OCI-M1 (cell line): ENCODE measurements around the gene PLS3.
A peak's percentile ranks its signal among the peaks of the same experiment; 100 is the strongest.
"Not testable (repeated sequence)": the region's sequence is repeated elsewhere in the genome, so short reads cannot be mapped to it uniquely, and the experiment has no call there.

Experiments
- DNase-seq: peaks from one replicate; lab custom pipeline; 2025; lab: John Stamatoyannopoulos, UW

Gene PLS3

DNA sequence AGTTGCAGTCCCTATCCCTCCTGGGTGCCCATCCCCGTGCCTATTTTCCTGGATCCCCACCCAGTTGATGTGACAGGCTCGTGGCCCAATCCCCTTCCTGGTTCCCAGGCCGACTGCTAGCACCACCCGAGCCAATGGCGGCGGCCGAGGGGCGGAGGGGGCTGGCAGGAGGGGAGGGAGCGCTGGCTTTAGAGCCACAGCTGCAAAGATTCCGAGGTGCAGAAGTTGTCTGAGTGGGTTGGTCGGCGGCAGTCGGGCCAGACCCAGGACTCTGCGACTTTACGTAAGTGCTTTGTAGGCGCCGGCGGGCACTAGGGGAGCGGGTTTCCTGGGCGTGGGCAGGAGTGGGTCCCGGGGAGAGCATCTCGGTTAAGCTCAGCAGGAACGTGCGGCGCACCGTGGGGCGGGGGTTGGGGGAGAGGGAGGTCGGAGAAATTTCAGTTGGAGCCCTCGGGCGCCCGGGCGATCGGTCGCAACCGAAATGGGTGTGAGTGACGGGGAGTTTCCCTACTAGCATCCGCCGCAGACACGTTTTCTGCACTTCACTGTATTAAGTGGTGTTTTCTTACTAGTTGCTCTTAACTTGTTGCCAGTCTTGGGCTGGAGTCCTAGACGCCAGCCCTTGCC is at the start of gene PLS3:
PLS3 (plus strand) TSS at position 197 of the 627 bp plus-strand sequence. CDS start 49,077 bp downstream, outside the sequence.
- peak; percentile 76 for DNase-seq

- no peak for DNase-seq
Observed at GRCh38 chrX:115518113-115518512, 42.9 kb upstream of the PLS3 start.

- no peak for DNase-seq
Observed at GRCh38 chrX:115521741-115522140, 39.2 kb upstream of the PLS3 start.

- no peak for DNase-seq
Observed at GRCh38 chrX:115522952-115523351, 38.0 kb upstream of the PLS3 start.

DNA sequence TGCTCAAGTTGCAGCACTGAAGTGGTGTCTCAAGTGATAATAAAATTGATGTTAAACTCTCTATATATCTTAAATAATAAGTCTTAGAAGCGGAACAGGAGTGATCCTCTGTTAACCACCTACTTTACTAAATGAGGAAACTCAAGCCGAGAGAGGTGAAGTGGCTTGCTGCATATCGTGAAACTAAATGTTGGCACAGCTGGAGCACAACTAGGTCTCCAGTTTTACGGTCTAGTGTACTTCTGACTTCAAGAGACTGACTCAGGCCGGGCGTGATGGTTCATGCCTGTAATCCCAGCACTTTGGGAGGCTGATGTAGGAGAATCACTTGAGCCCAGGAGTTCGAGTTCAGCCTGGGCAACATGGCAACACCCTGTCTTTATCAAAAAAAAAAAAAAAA is 35.5 kb upstream of the PLS3 start:
- DNase-seq: no peak

GRCh38 chrX:115531818-115532403 is 29.1 kb upstream of the PLS3 start:
- no peak for DNase-seq

- no peak for DNase-seq
Observed at GRCh38 chrX:115533485-115533884, 27.5 kb upstream of the PLS3 start.

DNA sequence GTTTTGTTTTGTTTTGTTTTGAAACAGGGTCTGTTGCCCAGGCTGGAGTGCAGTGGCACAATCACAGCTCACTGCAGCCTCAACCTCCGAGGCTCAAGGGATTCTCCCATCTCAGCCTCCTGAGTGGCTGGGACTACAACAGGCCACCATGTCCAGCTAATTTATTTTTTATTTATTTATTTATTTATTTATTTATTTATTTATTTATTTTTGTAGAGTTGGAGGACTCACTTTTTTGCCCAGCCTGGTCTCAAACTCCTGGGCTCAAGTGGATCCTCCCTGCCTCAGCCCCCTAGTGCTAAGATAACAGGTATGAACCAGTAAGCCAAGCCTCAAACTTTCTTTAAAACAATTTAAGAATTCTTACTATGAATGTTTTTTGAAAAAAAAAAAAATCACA is 26.6 kb upstream of the PLS3 start:
- DNase-seq: no peak

DNA sequence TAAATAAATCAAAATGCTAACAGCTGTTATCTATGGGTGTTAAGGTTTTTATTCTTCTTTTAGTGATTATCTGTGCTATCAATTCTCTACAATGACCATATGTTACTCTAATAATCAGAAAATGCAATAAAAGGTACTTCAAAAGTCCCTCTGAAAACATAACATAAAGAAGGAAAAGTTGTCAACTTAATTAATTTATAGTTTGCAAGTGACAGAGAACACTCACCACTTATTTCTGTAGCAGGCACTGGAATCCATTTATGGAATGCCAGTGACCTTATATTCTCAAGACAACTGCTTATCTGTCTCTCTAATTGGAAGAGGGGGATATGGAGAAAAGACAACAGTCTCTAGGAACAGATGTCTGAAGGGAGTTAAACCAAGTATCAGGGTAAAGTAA is 25.6 kb upstream of the PLS3 start:
- no peak for DNase-seq

DNA sequence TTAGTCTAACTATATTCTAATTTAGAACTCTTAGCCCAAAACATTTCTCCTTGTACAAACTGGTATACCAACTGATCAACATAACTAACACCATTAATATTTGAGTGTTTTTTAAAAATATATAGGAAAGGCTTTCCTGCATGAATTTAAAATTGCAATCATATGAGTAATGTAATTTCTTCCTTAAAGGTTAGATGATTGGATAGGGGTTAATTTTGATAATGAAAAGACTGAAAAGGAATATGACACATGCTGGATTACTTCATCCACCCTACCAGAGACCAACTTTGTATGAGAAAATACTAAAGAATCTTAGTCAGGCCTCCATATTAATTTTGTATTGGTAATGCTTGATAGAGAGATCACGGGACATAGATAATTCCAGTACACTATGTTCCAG is 25.1 kb upstream of the PLS3 start:
- no peak for DNase-seq

- DNase-seq: no peak
Observed at GRCh38 chrX:115539841-115540240, 21.1 kb upstream of the PLS3 start.

GRCh38 chrX:115541045-115541444 is 19.9 kb upstream of the PLS3 start:
- DNase-seq: not testable (repeated sequence)

DNA sequence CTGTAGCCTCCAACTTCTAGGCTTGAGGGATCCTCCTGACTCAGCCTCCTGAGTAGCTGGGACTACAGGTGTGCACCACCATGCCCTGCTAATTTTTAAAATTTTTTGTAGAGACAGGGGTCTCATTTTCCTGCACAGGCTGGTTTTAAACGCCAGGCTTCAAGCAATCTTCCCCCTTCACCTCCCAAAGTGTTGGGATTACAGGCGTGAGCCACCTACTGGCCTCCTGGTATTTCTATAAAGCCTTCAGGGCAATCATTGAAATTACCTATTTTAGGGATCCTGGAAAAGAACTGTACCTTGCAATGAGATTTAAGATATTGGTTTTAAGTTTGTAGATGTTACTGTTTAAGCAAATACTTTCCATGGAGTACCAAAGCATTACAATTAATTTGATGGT is 13.5 kb upstream of the PLS3 start:
- DNase-seq: peak; percentile 3

DNA sequence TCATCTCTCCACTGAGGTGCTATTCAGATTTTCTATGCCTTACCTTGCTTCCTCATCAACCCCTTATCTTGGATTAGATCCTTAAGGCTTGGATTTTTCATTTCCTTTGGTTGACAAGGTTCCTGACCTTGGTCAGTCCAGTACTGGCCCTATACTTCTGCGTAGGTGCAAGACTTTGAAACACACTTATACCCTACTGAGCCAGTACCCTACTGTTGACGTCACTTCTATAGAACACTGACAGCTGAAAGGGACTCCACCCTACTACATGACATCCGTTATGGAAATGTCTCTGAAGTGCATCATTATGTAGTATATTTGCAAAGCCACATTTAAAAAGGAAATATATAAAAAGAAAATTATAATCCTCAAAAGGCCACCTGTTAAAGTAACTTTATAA is 12.0 kb upstream of the PLS3 start:
- DNase-seq: no peak

DNA sequence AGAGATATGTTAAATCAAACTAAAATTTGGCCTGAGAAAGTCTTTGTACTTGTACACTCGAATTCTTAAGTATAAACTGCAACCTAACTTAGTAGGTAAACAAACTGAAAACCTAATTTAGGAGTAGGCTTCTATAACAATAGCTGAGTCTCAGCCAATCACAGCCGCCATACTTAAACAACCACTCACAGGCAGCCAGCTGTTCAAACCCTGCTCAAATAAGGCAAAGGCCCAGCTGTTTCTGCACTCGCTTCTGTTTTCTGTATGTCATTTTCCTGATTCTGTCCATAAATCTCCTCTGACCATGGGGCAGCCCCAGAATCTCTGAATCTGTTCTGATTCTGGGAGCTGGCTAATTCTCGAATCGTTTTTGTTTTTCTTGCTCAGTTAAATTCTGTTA is 7.8 kb upstream of the PLS3 start:
- DNase-seq: peak; percentile 25

GRCh38 chrX:115559672-115560071 is 1.3 kb upstream of the PLS3 start:
- no peak for DNase-seq

GRCh38 chrX:115560211-115560977 is 580 bp upstream of the PLS3 start:
- DNase-seq: no peak

- DNase-seq: peak; percentile 61
Observed at GRCh38 chrX:115561605-115562479, 868 bp downstream of the PLS3 start.

DNA sequence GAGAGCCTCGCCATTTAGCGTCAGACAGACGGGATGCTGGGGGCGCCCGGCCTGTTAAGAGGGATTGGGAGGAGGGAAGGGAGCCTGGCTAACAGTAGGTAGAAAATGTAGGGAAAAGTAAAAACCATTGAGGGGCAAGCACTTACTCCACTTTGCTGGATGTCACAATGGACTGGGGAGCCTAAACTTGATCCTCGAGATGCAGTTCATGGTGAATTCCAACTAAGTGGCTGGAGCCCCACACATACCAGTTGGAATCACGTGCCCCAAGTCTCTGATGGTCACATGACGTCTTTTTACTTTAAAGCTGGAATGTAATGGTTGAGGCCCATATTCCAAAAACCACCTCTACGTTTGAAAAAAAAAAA is 1.5 kb downstream of the PLS3 start:
- DNase-seq: peak; percentile 11

GRCh38 chrX:115563633-115564162 is 2.7 kb downstream of the PLS3 start:
- DNase-seq: peak; percentile 57

GRCh38 chrX:115564243-115564642 is 3.3 kb downstream of the PLS3 start:
- DNase-seq: no peak

GRCh38 chrX:115565888-115566287 is 4.9 kb downstream of the PLS3 start:
- DNase-seq: peak; percentile 4
